Neural crest cell (in vitro differentiated cells): ENCODE measurements around the gene SUN5. TPM values are rescaled to one million over a fixed set of nuclear protein-coding genes. Genes with fewer than 3 reads are reported as not detected.
A peak's percentile ranks its signal among the peaks of the same experiment; 100 is the strongest.
"Not testable (repeated sequence)": the region's sequence is repeated elsewhere in the genome, so short reads cannot be mapped to it uniquely, and the experiment has no call there.

Experiments
- DNase-seq: peaks from one replicate; pipeline ENCODE4 v3.0.0; 2021; ENCODE audit warnings: low read depth, mixed read lengths, low spot score
- H3K27ac Mint-ChIP-seq: one replicate; pipeline ENCODE4 v1.8.0; 2021; ENCODE audit warnings: mild to moderate bottlenecking, mixed read lengths; ENCODE audit not compliant: unreplicated experiment
- H3K27me3 Mint-ChIP-seq: 2 replicates; pipeline ENCODE4 v1.8.0; 2021; ENCODE audit warnings: low read depth, mild to moderate bottlenecking, mixed read lengths
- H3K36me3 Mint-ChIP-seq: 2 replicates; pipeline ENCODE4 v1.8.0; 2021; ENCODE audit warnings: low read depth, mild to moderate bottlenecking, mixed read lengths
- H3K4me1 Mint-ChIP-seq: 2 replicates; pipeline ENCODE4 v1.8.0; 2021; ENCODE audit warnings: mixed read lengths
- H3K4me3 Mint-ChIP-seq: one replicate; pipeline ENCODE4 v1.8.0; 2021; ENCODE audit warnings: mild to moderate bottlenecking, mixed read lengths
- H3K9me3 Mint-ChIP-seq: 2 replicates; pipeline ENCODE4 v1.8.0; 2021; ENCODE audit warnings: mixed read lengths
- CTCF ChIP-seq: fragments of 200-600 bp; sonication (generic); conservative IDR thresholded peaks from 2 replicates; pipeline ENCODE4 v1.5.0; 2021; ENCODE audit warnings: antibody characterized with exemption, mild to moderate bottlenecking
- total RNA-seq: library from RNA; stranded (reverse); gene quantifications from 2 replicates; pipeline ENCODE4 v1.2.1, GENCODE V29; 2021

Gene SUN5
- total RNA-seq, 1 donor from 2014 or later, result not detected

GRCh38 chr20:32965115-32965514 is 39.1 kb downstream of the SUN5 start:
- no peak for DNase-seq

DNA sequence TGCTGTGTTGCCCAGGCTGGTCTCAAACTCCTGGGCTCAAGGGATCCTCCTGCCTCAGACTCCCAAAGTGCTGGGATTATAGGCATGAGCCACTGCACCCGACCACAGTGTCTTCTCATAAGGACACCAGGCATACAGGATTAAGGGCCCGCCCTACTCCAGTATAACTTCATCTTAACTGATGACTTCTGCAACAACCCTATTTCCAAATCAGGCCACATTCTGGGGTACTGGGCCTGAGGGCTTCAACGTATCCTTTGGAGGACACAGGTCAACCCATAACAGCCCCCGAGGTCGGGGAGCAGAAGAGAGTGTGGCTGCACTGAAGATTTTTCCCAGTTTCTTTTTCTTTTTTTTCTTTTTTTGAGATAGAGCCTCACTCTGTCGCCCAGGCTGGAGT is 39.7 kb downstream of the SUN5 start:
- Mint-ChIP-seq H3K27me3 (no peaks in the 10 kb centered on the region), H3K9me3 (no peaks in the 10 kb centered on the region)
- no peak for DNase-seq

More at GRCh38 chr20:32965115-32965514, 39.1 kb downstream of the SUN5 start:
- Mint-ChIP-seq H3K27me3 (no peaks in the 10 kb centered on the region), H3K9me3 (no peaks in the 10 kb centered on the region), H3K4me3 (no peak overlapping the region), H3K4me1 (peaks cover 8% of the 10 kb centered on the region), H3K36me3 (no peaks in the 10 kb centered on the region), H3K27ac (no peak overlapping the region)
- TF ChIP-seq CTCF, result no peak

DNA sequence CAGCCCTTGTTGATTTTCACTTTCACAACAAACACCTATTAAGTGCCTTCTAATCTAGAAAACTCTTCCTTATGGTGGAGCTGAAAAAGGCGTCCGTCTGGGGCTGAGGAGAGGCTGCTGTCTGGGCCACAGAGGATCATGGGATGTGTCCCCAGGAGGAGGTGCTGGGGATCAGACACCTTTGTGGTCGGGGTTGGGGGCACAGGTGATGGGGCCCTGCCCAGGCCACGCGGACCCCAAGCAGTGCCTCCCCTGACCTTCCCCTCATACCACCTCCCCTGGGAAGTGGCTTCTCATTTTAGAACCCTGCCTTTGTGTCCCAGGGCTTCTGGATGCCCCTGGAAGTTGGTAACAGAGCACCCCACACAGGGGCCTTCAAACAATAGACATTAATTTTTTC is 41.1 kb downstream of the SUN5 start:
- DNase-seq, result no peak
- H3K27ac Mint-ChIP-seq, result no peak overlapping the region
- H3K9me3 Mint-ChIP-seq, result peaks cover 2% of the 10 kb centered on the region
- no peaks in the 10 kb centered on the region for H3K27me3 Mint-ChIP-seq
- no peak overlapping the region for H3K4me3 Mint-ChIP-seq
- H3K36me3 Mint-ChIP-seq, result no peaks in the 10 kb centered on the region
- no peak for TF ChIP-seq CTCF
- peaks cover 8% of the 10 kb centered on the region for H3K4me1 Mint-ChIP-seq

More for the DNA sequence above, 39.7 kb downstream of the SUN5 start:
- TF ChIP-seq CTCF, result no peak
- Mint-ChIP-seq H3K4me3 (no peak overlapping the region), H3K4me1 (peaks cover 8% of the 10 kb centered on the region), H3K27ac (no peak overlapping the region), H3K36me3 (no peaks in the 10 kb centered on the region)

DNA sequence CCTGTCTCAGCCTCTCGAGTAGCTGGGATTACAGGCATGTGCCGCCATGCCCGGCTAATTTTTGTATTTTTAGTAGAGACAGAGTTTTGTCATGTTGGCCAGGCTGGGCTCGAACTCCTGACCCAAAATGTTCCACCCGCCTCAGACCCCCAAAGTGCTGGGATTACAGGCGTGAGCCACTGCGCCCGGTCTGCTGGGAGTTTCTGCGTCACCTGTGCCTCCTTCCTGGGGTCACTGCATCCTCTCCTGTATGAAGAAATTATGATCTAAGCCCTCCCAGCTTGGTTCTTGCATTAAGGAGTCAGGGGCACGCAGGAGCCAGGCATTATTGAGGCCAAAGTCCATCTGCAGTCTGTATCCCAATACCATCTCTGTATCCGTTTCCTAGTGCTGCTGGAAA is 41.6 kb downstream of the SUN5 start:
- not testable (repeated sequence) for H3K4me3 Mint-ChIP-seq, H3K27ac Mint-ChIP-seq, DNase-seq

GRCh38 chr20:32962053-32962452 is 42.2 kb downstream of the SUN5 start:
- TF ChIP-seq CTCF, result no peak
- no peak for DNase-seq
- Mint-ChIP-seq H3K36me3 (peaks cover 7% of the 10 kb centered on the region), H3K27me3 (no peaks in the 10 kb centered on the region), H3K4me3 (no peak overlapping the region), H3K4me1 (peaks cover 8% of the 10 kb centered on the region), H3K9me3 (peaks cover 10% of the 10 kb centered on the region), H3K27ac (no peak overlapping the region)

More for the DNA sequence above, 41.6 kb downstream of the SUN5 start:
- not testable (repeated sequence) for H3K27me3 Mint-ChIP-seq, H3K36me3 Mint-ChIP-seq, H3K9me3 Mint-ChIP-seq, H3K4me1 Mint-ChIP-seq

GRCh38 chr20:32960849-32961731 is 43.1 kb downstream of the SUN5 start:
- H3K4me1 Mint-ChIP-seq, result peaks cover 8% of the 10 kb centered on the region
- H3K27me3 Mint-ChIP-seq, result no peaks in the 10 kb centered on the region
- no peak for DNase-seq
- H3K36me3 Mint-ChIP-seq, result peaks cover 11% of the 10 kb centered on the region
- H3K27ac Mint-ChIP-seq, result peak overlapping the region; percentile 51
- H3K4me3 Mint-ChIP-seq, result no peak overlapping the region
- peaks cover 14% of the 10 kb centered on the region for H3K9me3 Mint-ChIP-seq
- TF ChIP-seq CTCF, result no peak
